Astrocyte (in vitro differentiated cells and primary cell): ENCODE measurements around the gene WDR33. TPM values are rescaled to one million over a fixed set of nuclear protein-coding genes. Genes with fewer than 3 reads are reported as not detected.

Source experiments
- DNase-seq: peaks from one replicate; pipeline ENCODE4 v3.0.0-alpha.2; 2010; ENCODE audit warnings: low read depth
- FAIRE-seq: peaks from 2 replicates; lab custom pipeline; 2011; peaks lifted over from hg19 to GRCh38; lab: Jason Lieb, UNC
- H2AFZ ChIP-seq: 2 replicates; pipeline ENCODE4 v1.6.0; 2012; ENCODE audit warnings: low read depth, low read length, inconsistent platforms
- H3K27ac ChIP-seq: 2 replicates; pipeline ENCODE4 v1.5.1; 2011; ENCODE audit warnings: low read depth, low read length, inconsistent platforms
- H3K27me3 ChIP-seq: 2 replicates; pipeline ENCODE4 v1.6.0; 2011; ENCODE audit warnings: low read length, inconsistent platforms; ENCODE audit not compliant: insufficient read depth
- H3K36me3 ChIP-seq: 2 replicates; pipeline ENCODE4 v1.5.1; 2011; ENCODE audit warnings: low read length, inconsistent platforms; ENCODE audit not compliant: insufficient read depth
- H3K4me1 ChIP-seq: 2 replicates; pipeline ENCODE4 v1.5.1; 2011; ENCODE audit warnings: low read length, inconsistent platforms; ENCODE audit not compliant: insufficient read depth
- H3K4me2 ChIP-seq: 2 replicates; pipeline ENCODE4 v1.6.0; 2012; ENCODE audit warnings: low read length, inconsistent platforms
- H3K4me3 ChIP-seq: 2 replicates; pipeline ENCODE4 v1.5.1; 2011; ENCODE audit warnings: low read depth, mild to moderate bottlenecking, low read length, inconsistent platforms; ENCODE audit not compliant: insufficient read depth
- H3K79me2 ChIP-seq: 2 replicates; pipeline ENCODE4 v1.6.0; 2012; ENCODE audit warnings: mild to moderate bottlenecking, low read length, inconsistent platforms; ENCODE audit not compliant: insufficient read depth
- H3K9ac ChIP-seq: 2 replicates; pipeline ENCODE4 v1.6.0; 2012; ENCODE audit warnings: mild to moderate bottlenecking, low read length, inconsistent platforms
- H3K9me3 ChIP-seq: 2 replicates; pipeline ENCODE4 v1.5.1; 2012; ENCODE audit warnings: low read depth, mild to moderate bottlenecking, low read length, inconsistent platforms; ENCODE audit not compliant: insufficient read depth
- H4K20me1 ChIP-seq: 2 replicates; pipeline ENCODE4 v1.6.0; 2012; ENCODE audit warnings: low read length, inconsistent platforms; ENCODE audit not compliant: insufficient read depth
- H3K27ac Mint-ChIP-seq: one replicate; pipeline ENCODE4 v1.8.0; 2021; ENCODE audit warnings: mild to moderate bottlenecking, mixed read lengths; ENCODE audit not compliant: unreplicated experiment
- H3K27me3 Mint-ChIP-seq: one replicate; pipeline ENCODE4 v1.8.0; 2021; ENCODE audit warnings: low read depth, mixed read lengths; ENCODE audit not compliant: unreplicated experiment
- H3K36me3 Mint-ChIP-seq: one replicate; pipeline ENCODE4 v1.8.0; 2021; ENCODE audit warnings: low read depth, mixed read lengths; ENCODE audit not compliant: unreplicated experiment
- H3K4me1 Mint-ChIP-seq: one replicate; pipeline ENCODE4 v1.8.0; 2021; ENCODE audit warnings: low read depth, mixed read lengths; ENCODE audit not compliant: unreplicated experiment
- H3K4me3 Mint-ChIP-seq: one replicate; pipeline ENCODE4 v1.8.0; 2021; ENCODE audit warnings: mild to moderate bottlenecking, moderate library complexity, mixed read lengths; ENCODE audit not compliant: unreplicated experiment
- H3K9me3 Mint-ChIP-seq: one replicate; pipeline ENCODE4 v1.8.0; 2021; ENCODE audit warnings: mild to moderate bottlenecking, mixed read lengths; ENCODE audit not compliant: unreplicated experiment
- CTCF ChIP-seq: IDR thresholded peaks from 2 replicates; pipeline ENCODE4 v1.5.1; 2011; ENCODE audit warnings: low read depth, mild to moderate bottlenecking, inconsistent platforms, low read length, moderate library complexity; ENCODE audit not compliant: insufficient read depth
- EZH2 ChIP-seq: IDR thresholded peaks from 2 replicates; pipeline ENCODE4 v1.6.1; 2012; ENCODE audit warnings: mild to moderate bottlenecking, low read length, inconsistent platforms; ENCODE audit not compliant: insufficient read depth
- total RNA-seq: library from RNA; stranded (reverse); gene quantifications from 2 replicates; pipeline ENCODE4 v1.2.1, GENCODE V29; 2021

The WDR33 gene
- total RNA-seq, 1 donor from 2014 or later = 40.9 TPM

- Mint-ChIP-seq H3K27me3 (no peaks in the 10 kb centered on the region), H3K27ac (no peak overlapping the region), H3K4me1 (peaks cover 9% of the 10 kb centered on the region), H3K4me3 (no peak overlapping the region), H3K36me3 (peaks cover 4% of the 10 kb centered on the region), H3K9me3 (no peaks in the 10 kb centered on the region)
- H3K4me1 ChIP-seq = no peaks in the 10 kb centered on the region
- H3K9ac ChIP-seq = no peak overlapping the region
- no peaks in the 10 kb centered on the region for H3K79me2 ChIP-seq
- no peaks in the 10 kb centered on the region for H3K27me3 ChIP-seq
- no peaks in the 10 kb centered on the region for H4K20me1 ChIP-seq
- no peak for FAIRE-seq
- no peak for TF ChIP-seq EZH2
- TF ChIP-seq CTCF = no peak
- H3K4me2 ChIP-seq = no peak overlapping the region
- no peak overlapping the region for H3K27ac ChIP-seq
- H3K9me3 ChIP-seq = no peaks in the 10 kb centered on the region
- no peak overlapping the region for H2AFZ ChIP-seq
- DNase-seq = no peak
- peaks cover 15% of the 10 kb centered on the region for H3K36me3 ChIP-seq
- no peak overlapping the region for H3K4me3 ChIP-seq
Measured at GRCh38 chr2:127739800-127740199, 71.2 kb downstream of the WDR33 start.

DNA sequence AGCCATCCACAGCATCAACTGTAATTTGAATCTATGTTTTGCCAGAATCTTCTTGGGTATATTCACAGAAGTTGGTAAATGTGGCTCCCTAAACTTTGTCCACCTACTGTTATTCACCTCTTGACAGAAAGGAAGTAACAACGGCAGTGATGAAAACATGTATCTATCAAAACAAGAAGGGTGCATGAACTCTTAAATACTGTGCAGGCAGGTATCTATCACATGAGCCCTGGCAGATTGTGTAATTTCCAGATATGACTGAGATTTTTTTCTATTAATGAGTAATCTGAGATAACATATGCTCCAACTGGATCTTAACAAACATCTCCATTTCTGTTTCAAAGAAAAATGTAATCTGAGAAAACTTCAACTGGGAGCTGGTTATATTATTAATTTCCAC, 73.1 kb downstream of the WDR33 start:
- Histone ChIP-seq H3K4me3 (no peak overlapping the region), H3K4me2 (no peak overlapping the region), H3K79me2 (no peaks in the 10 kb centered on the region), H3K4me1 (no peaks in the 10 kb centered on the region), H4K20me1 (no peaks in the 10 kb centered on the region), H3K9ac (no peak overlapping the region), H3K27ac (no peak overlapping the region), H3K36me3 (peaks cover 7% of the 10 kb centered on the region), H2AFZ (no peak overlapping the region), H3K9me3 (no peaks in the 10 kb centered on the region), H3K27me3 (no peaks in the 10 kb centered on the region)
- no peak overlapping the region for H3K4me3 Mint-ChIP-seq
- DNase-seq (no peak), FAIRE-seq (no peak)
- no peaks in the 10 kb centered on the region for H3K27me3 Mint-ChIP-seq
- peaks cover 23% of the 10 kb centered on the region for H3K4me1 Mint-ChIP-seq
- no peaks in the 10 kb centered on the region for H3K9me3 Mint-ChIP-seq
- no peak overlapping the region for H3K27ac Mint-ChIP-seq
- TF ChIP-seq EZH2 (no peak), CTCF (no peak)
- H3K36me3 Mint-ChIP-seq = peaks cover 4% of the 10 kb centered on the region

- DNase-seq (no peak), FAIRE-seq (no peak)
- H3K9me3 Mint-ChIP-seq = no peaks in the 10 kb centered on the region
- TF ChIP-seq CTCF (no peak), EZH2 (no peak)
- H3K4me3 Mint-ChIP-seq = no peak overlapping the region
- Histone ChIP-seq H4K20me1 (no peaks in the 10 kb centered on the region), H3K79me2 (no peaks in the 10 kb centered on the region), H3K27ac (no peak overlapping the region), H3K9me3 (no peaks in the 10 kb centered on the region), H3K36me3 (peaks cover 3% of the 10 kb centered on the region), H3K4me1 (no peaks in the 10 kb centered on the region), H3K4me3 (no peak overlapping the region), H2AFZ (no peak overlapping the region), H3K4me2 (no peak overlapping the region), H3K27me3 (no peaks in the 10 kb centered on the region), H3K9ac (no peak overlapping the region)
- peaks cover 23% of the 10 kb centered on the region for H3K4me1 Mint-ChIP-seq
- no peaks in the 10 kb centered on the region for H3K36me3 Mint-ChIP-seq
- H3K27me3 Mint-ChIP-seq = no peaks in the 10 kb centered on the region
- peak overlapping the region; percentile 43 for H3K27ac Mint-ChIP-seq
Measured at GRCh38 chr2:127735537-127736399, 75.2 kb downstream of the WDR33 start.
